ENCODE results near the gene SEMG2.

Gene SEMG2

GRCh38 chr20:45218636-45219035, 2.5 kb upstream of the SEMG2 start:
- Histone ChIP-seq H3K27ac (ENCODE audit: low read length) (no peak overlapping the region), H3K79me2 (ENCODE audit: insufficient read depth, low read length) (no peaks in the 10 kb centered on the region), H2AFZ (ENCODE audit: low read depth, low read length) (no peak overlapping the region), H3K9me3 (ENCODE audit: insufficient read depth, low read length, severe bottlenecking) (no peaks in the 10 kb centered on the region), H3K9ac (ENCODE audit: low read depth, low read length) (no peak overlapping the region), H3K4me1 (ENCODE audit: insufficient read depth, low read length) (no peaks in the 10 kb centered on the region), H3K36me3 (ENCODE audit: insufficient read depth, low read length) (no peaks in the 10 kb centered on the region), H4K20me1 (ENCODE audit: insufficient read depth, low read length) (no peaks in the 10 kb centered on the region), H3K4me2 (ENCODE audit: insufficient read depth, low read length) (no peak overlapping the region), H3K4me3 (ENCODE audit: low read depth in 1 of 2, low read length in 2 of 2) (no peak overlapping the region), H3K27me3 (ENCODE audit: insufficient read depth, low read length, poor library complexity) (peaks cover 31% of the 10 kb centered on the region)
- ATAC-seq (ENCODE audit: insufficient read depth, low read depth) (no peak), DNase-seq (no peak)
- TF ChIP-seq EZH2 (IDR thresholded peaks at IDR 0.05; ENCODE audit: borderline replicate concordance, low read depth, low read length, severe bottlenecking): no peak
- TF ChIP-seq CTCF (IDR thresholded peaks at IDR 0.05; ENCODE audit: borderline replicate concordance, extremely low read depth, low read length, poor library complexity, severe bottlenecking): no peak

- no peak overlapping the region for H3K27ac ChIP-seq (ENCODE audit: low read length)
- peaks cover 36% of the 10 kb centered on the region for H3K27me3 ChIP-seq (ENCODE audit: insufficient read depth, low read length, poor library complexity)
Observed at GRCh38 chr20:45223136-45223535, 2.0 kb downstream of the SEMG2 start.

DNA sequence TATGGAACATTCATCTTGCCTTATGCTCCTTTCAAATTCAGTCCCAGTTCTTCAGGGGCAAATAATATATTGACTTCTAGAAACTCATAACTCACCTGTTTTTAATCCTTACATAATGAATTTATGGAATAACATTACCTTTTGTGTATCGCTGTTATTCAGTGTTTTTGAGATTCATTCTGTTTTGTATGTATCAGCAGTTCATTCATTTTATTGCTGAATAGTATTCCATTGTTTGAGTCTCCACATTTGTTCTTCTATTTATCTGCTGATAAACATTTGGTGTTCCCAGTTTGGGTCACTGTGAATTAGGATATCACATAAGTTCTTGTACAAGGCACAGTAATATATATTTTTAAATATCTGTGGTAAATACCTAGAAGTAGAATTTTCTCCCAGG, 5.1 kb downstream of the SEMG2 start:
- no peak for TF ChIP-seq CTCF (IDR thresholded peaks at IDR 0.05; ENCODE audit: borderline replicate concordance, extremely low read depth, low read length, poor library complexity, severe bottlenecking)
- no peak for TF ChIP-seq EZH2 (IDR thresholded peaks at IDR 0.05; ENCODE audit: borderline replicate concordance, low read depth, low read length, severe bottlenecking)
- no peaks in the 10 kb centered on the region for H3K79me2 ChIP-seq (ENCODE audit: insufficient read depth, low read length)
- no peaks in the 10 kb centered on the region for H3K4me1 ChIP-seq (ENCODE audit: insufficient read depth, low read length)
- no peaks in the 10 kb centered on the region for H3K9me3 ChIP-seq (ENCODE audit: insufficient read depth, low read length, severe bottlenecking)
- DNase-seq: no peak
- no peaks in the 10 kb centered on the region for H4K20me1 ChIP-seq (ENCODE audit: insufficient read depth, low read length)
- H3K4me3 ChIP-seq (ENCODE audit: low read depth in 1 of 2, low read length in 2 of 2): no peak overlapping the region
- no peak overlapping the region for H3K9ac ChIP-seq (ENCODE audit: low read depth, low read length)
- H2AFZ ChIP-seq (ENCODE audit: low read depth, low read length): no peak overlapping the region
- no peak overlapping the region for H3K27ac ChIP-seq (ENCODE audit: low read length)
- ATAC-seq (ENCODE audit: insufficient read depth, low read depth): no peak
- H3K27me3 ChIP-seq (ENCODE audit: insufficient read depth, low read length, poor library complexity): peaks cover 26% of the 10 kb centered on the region
- H3K36me3 ChIP-seq (ENCODE audit: insufficient read depth, low read length): no peaks in the 10 kb centered on the region
- H3K4me2 ChIP-seq (ENCODE audit: insufficient read depth, low read length): no peak overlapping the region

More at GRCh38 chr20:45223136-45223535, 2.0 kb downstream of the SEMG2 start:
- no peaks in the 10 kb centered on the region for H3K36me3 ChIP-seq (ENCODE audit: insufficient read depth, low read length)
- no peak overlapping the region for H3K9ac ChIP-seq (ENCODE audit: low read depth, low read length)
- TF ChIP-seq EZH2 (IDR thresholded peaks at IDR 0.05; ENCODE audit: borderline replicate concordance, low read depth, low read length, severe bottlenecking) (no peak), CTCF (IDR thresholded peaks at IDR 0.05; ENCODE audit: borderline replicate concordance, extremely low read depth, low read length, poor library complexity, severe bottlenecking) (no peak)
- no peaks in the 10 kb centered on the region for H3K4me1 ChIP-seq (ENCODE audit: insufficient read depth, low read length)
- no peak overlapping the region for H2AFZ ChIP-seq (ENCODE audit: low read depth, low read length)
- no peak overlapping the region for H3K4me2 ChIP-seq (ENCODE audit: insufficient read depth, low read length)
- ATAC-seq (ENCODE audit: insufficient read depth, low read depth): no peak
- no peaks in the 10 kb centered on the region for H4K20me1 ChIP-seq (ENCODE audit: insufficient read depth, low read length)
- no peaks in the 10 kb centered on the region for H3K79me2 ChIP-seq (ENCODE audit: insufficient read depth, low read length)
- no peaks in the 10 kb centered on the region for H3K9me3 ChIP-seq (ENCODE audit: insufficient read depth, low read length, severe bottlenecking)
- DNase-seq: no peak
- H3K4me3 ChIP-seq (ENCODE audit: low read depth in 1 of 2, low read length in 2 of 2): no peak overlapping the region

All from DND-41 (cell line).